Pancreas (tissue), 10 donors: ENCODE measurements around the gene TMC1. TPM values are rescaled to one million over a fixed set of nuclear protein-coding genes. Genes with fewer than 3 reads are reported as not detected.
"Not testable (repeated sequence)": the region's sequence is repeated elsewhere in the genome, so short reads cannot be mapped to it uniquely, and the experiment has no call there.

Source experiments
- ATAC-seq, 4 donors: fragments of 200-7000 bp; cut with Tn5 transposase; one replicate each; pipeline versions ENCODE4 v1.8.0 to v1.9.1; 2020; ENCODE audit warnings: mild to moderate bottlenecking in 4 of 4, moderate library complexity in 4 of 4
- DNase-seq, 6 donors: peaks; one replicate each; pipeline ENCODE4 v3.0.0-alpha.2; 2020
- FAIRE-seq: peaks from 2 replicates; lab custom pipeline; 2012; peaks lifted over from hg19 to GRCh38; lab: Jason Lieb, UNC
- H3K27ac ChIP-seq, 4 donors: fragments of 200-600 bp; sonication (generic); 1 replicate in 3 of 4; 2 replicates in 1 of 4; pipeline versions ENCODE4 v1.5.0 to v1.8.0; 2020
- H3K27me3 ChIP-seq, 4 donors: fragments of 200-600 bp; one replicate each; pipeline ENCODE4 v1.8.0; 2021
- H3K36me3 ChIP-seq, 3 donors: fragments of 200-600 bp; sonication (generic) in 1 of 3; one replicate each; pipeline versions ENCODE4 v1.5.0 to v1.8.0; 2020 to 2021
- H3K4me1 ChIP-seq, 3 donors: fragments of 200-600 bp; one replicate each; pipeline ENCODE4 v1.8.0; 2021
- H3K4me3 ChIP-seq, 4 donors: fragments of 200-600 bp; sonication (generic) in 2 of 4; one replicate each; pipeline versions ENCODE4 v1.5.0 to v1.8.0; 2020 to 2021
- H3K9me3 ChIP-seq, 4 donors: fragments of 200-600 bp; one replicate each; pipeline ENCODE4 v1.8.0; 2021
- CTCF ChIP-seq, 4 donors: fragments of 200-600 bp; sonication (generic) in 3 of 4; IDR thresholded peaks; one replicate each; pipeline versions ENCODE4 v1.5.0 to v1.8.0; 2021; ENCODE audit warnings: antibody characterized with exemption in 4 of 4
- WGBS, 2 donors: extraction: QIAGEN DNeasy Blood & Tissue Kit; methylation state at CpG; one replicate each; pipeline ENCODE4 v1.1.7; 2013; 5-methylcytosine and 5-hydroxymethylcytosine counted together
- intact Hi-C, 3 donors: fragments of 100-400 bp; cut with DNase I; formaldehyde crosslinking; loops; one replicate each; pipeline versions ENCODE4 v1.11.1 to v1.14.2; 2022
- polyA plus RNA-seq, 2 donors: library from polyadenylated mRNA; stranded (reverse); fragments of 200-250 nt; gene quantifications; one replicate each; pipeline ENCODE4 v1.2.3, GENCODE V29; 2013
- total RNA-seq, 6 donors: library from RNA; stranded (reverse); fragmentation: NEBNext Ultra II Directional in 4 of 6; extraction: Animal tissue kit (Norgen Biotek cat#: 25700) in 4 of 6; gene quantifications; one replicate each; pipeline versions ENCODE4 v1.2.1 to v1.2.4, GENCODE V29; 2021 to 2023
- donor health status: healthy with polysubstance abuse.
- donor health status: DM: no; HTN: no; CAD: no; lungs with moderate emphysema.
- donor health status: DM: no; HTN: no; CAD: no.
- donor health status: control.
- donor health status: control.
- donor health status: Bipolar disorder and iron deficiency.
- donor health status: DM: yes; HTN: yes; CAD: no.
- donor health status: DM: no; HTN: no; CAD: no.
- donor health status: DM: no; HTN: no; CAD: no.
- donor health status: DM: yes; HTN: yes; CAD: no.

Gene TMC1
- total and polyA plus RNA-seq, 8 donors = not detected

- 63 to 66% methylated on average over 5 of the region's 5 CpGs for WGBS, 2 donors
- Histone ChIP-seq H3K4me3 (no peak overlapping the region), H3K36me3 (no peaks in the 10 kb centered on the region), H3K4me1 (no peaks in the 10 kb centered on the region), H3K27me3 (no peaks in the 10 kb centered on the region), H3K9me3 (no peaks in the 10 kb centered on the region), H3K27ac (no peak overlapping the region)
- intact Hi-C loops = no loop called here
- DNase-seq (no peak), FAIRE-seq (no peak), ATAC-seq (no peak)
- no peak for TF ChIP-seq CTCF (IDR thresholded peaks at IDR 0.05)
Observed at GRCh38 chr9:72800328-72800994, 279.1 kb downstream of the TMC1 start.

GRCh38 chr9:72805238-72805637, 283.8 kb downstream of the TMC1 start:
- intact Hi-C loops = no loop called here
- H3K36me3 ChIP-seq = no peaks in the 10 kb centered on the region
- no peak for DNase-seq
- no peak for TF ChIP-seq CTCF (IDR thresholded peaks at IDR 0.05)
- no peak for FAIRE-seq
- H3K9me3 ChIP-seq = no peaks in the 10 kb centered on the region
- no peak overlapping the region for H3K27ac ChIP-seq
- no peak for ATAC-seq
- H3K27me3 ChIP-seq = no peaks in the 10 kb centered on the region
- no peaks in the 10 kb centered on the region for H3K4me1 ChIP-seq
- H3K4me3 ChIP-seq = no peak overlapping the region
- WGBS, 2 donors = 83 to 86% methylated on average over 1 of the region's 1 CpG

- H3K9me3 ChIP-seq, H3K4me1 ChIP-seq, H3K36me3 ChIP-seq, ATAC-seq, intact Hi-C loops, H3K27ac ChIP-seq, H3K4me3 ChIP-seq, H3K27me3 ChIP-seq, FAIRE-seq: not testable (repeated sequence)
- peak in 1 of 6 donors; percentile 46 for DNase-seq
- 87 to 97% methylated on average over 6 to 35 of the region's 35 CpGs for WGBS, 2 donors
Observed at GRCh38 chr9:72806313-72806809, 285.0 kb downstream of the TMC1 start.

- no peak for FAIRE-seq
- no peak for ATAC-seq
Observed at GRCh38 chr9:72807765-72808445, 286.5 kb downstream of the TMC1 start.

GRCh38 chr9:72808446-72808768, 287.0 kb downstream of the TMC1 start:
- H3K4me1 ChIP-seq = peaks cover 0 to 4% (median under 1%) of the 10 kb centered on the region in 3 donors
- DNase-seq (no peak), ATAC-seq (no peak), FAIRE-seq (no peak)
- H3K9me3 ChIP-seq = no peaks in the 10 kb centered on the region
- 61 to 72% methylated on average over 2 of the region's 2 CpGs for WGBS, 2 donors
- no peak for TF ChIP-seq CTCF (IDR thresholded peaks at IDR 0.05)
- H3K36me3 ChIP-seq = no peaks in the 10 kb centered on the region
- H3K27me3 ChIP-seq = no peaks in the 10 kb centered on the region
- intact Hi-C loops = no loop called here
- H3K4me3 ChIP-seq = no peak overlapping the region
- H3K27ac ChIP-seq = no peak overlapping the region

More at GRCh38 chr9:72807765-72808445, 286.5 kb downstream of the TMC1 start:
- no peak for TF ChIP-seq CTCF (IDR thresholded peaks at IDR 0.05)
- Histone ChIP-seq H3K4me1 (no peaks in the 10 kb centered on the region), H3K27ac (no peak overlapping the region), H3K4me3 (no peak overlapping the region), H3K36me3 (no peaks in the 10 kb centered on the region), H3K9me3 (no peaks in the 10 kb centered on the region), H3K27me3 (no peaks in the 10 kb centered on the region)
- 68 to 82% methylated on average over 2 of the region's 2 CpGs for whole genome bisulfite sequencing, 2 donors
- intact Hi-C loops = no loop called here
- no peak for DNase-seq
